ENCODE results near the gene MYBPC1. TPM values are rescaled to one million over a fixed set of nuclear protein-coding genes. Genes with fewer than 3 reads are reported as not detected.

MYBPC1 gene
- total and polyA plus RNA-seq, 2 experiments from 2014 or later: 0.18 TPM; not detected in 1

- no peak for TF ChIP-seq ZNF462 (CRISPR knock-in tag; IDR thresholded peaks at IDR 0.05)
Observed at GRCh38 chr12:101694986-101695385, 100.2 kb downstream of the MYBPC1 start (continued).

- Histone ChIP-seq H3K79me2 (replicated peaks; ENCODE audit: insufficient read depth) (peaks cover 20% of the 10 kb centered on the region; the same call in 1 of the 2 replicates), H4K20me1 (replicated peaks; ENCODE audit: insufficient read depth) (0 out of 2 replicates have a peak, but pooled peaks cover under 1% of the 10 kb centered on the region), H3K4me3 (no peak overlapping the region), H3K4me1 (ENCODE audit: insufficient read depth) (peaks cover 18% of the 10 kb centered on the region; the same call in 1 of the 2 replicates), H3K27me3 (ENCODE audit: insufficient read depth) (peaks cover 29% of the 10 kb centered on the region), H3K36me3 (ENCODE audit: insufficient read depth) (no peaks in the 10 kb centered on the region), H3F3A (replicated peaks; ENCODE audit: low read depth) (0 out of 2 replicates have a peak, but pooled peaks cover 4% of the 10 kb centered on the region), H3K9me2 (ENCODE audit: insufficient read depth) (no peaks in the 10 kb centered on the region), H3K4me2 (no peak overlapping the region), H3K27ac (ENCODE audit: low read depth) (no peak overlapping the region), H2AFZ (no peak overlapping the region)
- TF ChIP-seq CREB1 (CRISPR knock-in tag; IDR thresholded peaks at IDR 0.05; ENCODE audit: low read depth) (no peak), ZNF462 (CRISPR knock-in tag; IDR thresholded peaks at IDR 0.05) (no peak), NANOG (IDR thresholded peaks at IDR 0.05; ENCODE audit: borderline replicate concordance) (no peak), ZNF114 (CRISPR knock-in tag; IDR thresholded peaks at IDR 0.05) (no peak), POLR2AphosphoS5 (IDR thresholded peaks at IDR 0.05; ENCODE audit: low read depth) (no peak), CTCF (conservative IDR thresholded peaks at IDR 0.05; ENCODE audit: low read depth in 2 of 2) (no peak), EZH2phosphoT487 (IDR thresholded peaks at IDR 0.05; ENCODE audit: unreplicated experiment) (no peak), JUNB (IDR thresholded peaks at IDR 0.05; ENCODE audit: unreplicated experiment) (no peak)
- no peaks in the 10 kb centered on the region for H3K36me3 Mint-ChIP-seq (ENCODE audit: low read depth)
- H3K4me1 Mint-ChIP-seq: peaks cover 21% of the 10 kb centered on the region
- DNase-seq (ENCODE audit: low spot score): no peak
- no peak for ATAC-seq
- no peak overlapping the region for H3K27ac Mint-ChIP-seq
- H3K9me3 Mint-ChIP-seq: no peaks in the 10 kb centered on the region; the same call in 2 of the 3 replicates
- H3K27me3 Mint-ChIP-seq (ENCODE audit: insufficient read depth, low read depth, poor library complexity): peaks cover 22% of the 10 kb centered on the region
- no peak overlapping the region for H3K4me3 Mint-ChIP-seq
Observed at GRCh38 chr12:101695706-101696105, 100.9 kb downstream of the MYBPC1 start.

Measured in GM23338 (cell line).